Osteocyte (in vitro differentiated cells): ENCODE results near the gene GRPEL2. TPM values are rescaled to one million over a fixed set of nuclear protein-coding genes. Genes with fewer than 3 reads are reported as not detected.

Experiments used
- DNase-seq: peaks from one replicate; pipeline ENCODE4 v3.0.0; 2021; ENCODE audit warnings: mixed read lengths; ENCODE audit not compliant: unreplicated experiment; ENCODE audit errors: extremely low spot score
- H3K27ac Mint-ChIP-seq: one replicate; pipeline ENCODE4 v1.8.0; 2021; ENCODE audit warnings: mild to moderate bottlenecking, mixed read lengths; ENCODE audit not compliant: unreplicated experiment
- H3K27me3 Mint-ChIP-seq: one replicate; pipeline ENCODE4 v1.8.0; 2021; ENCODE audit warnings: mixed read lengths; ENCODE audit not compliant: unreplicated experiment
- H3K36me3 Mint-ChIP-seq: one replicate; pipeline ENCODE4 v1.8.0; 2021; ENCODE audit warnings: mixed read lengths; ENCODE audit not compliant: unreplicated experiment
- H3K4me1 Mint-ChIP-seq: one replicate; pipeline ENCODE4 v1.8.0; 2021; ENCODE audit warnings: mixed read lengths; ENCODE audit not compliant: unreplicated experiment
- H3K4me3 Mint-ChIP-seq: one replicate; pipeline ENCODE4 v1.8.0; 2021; ENCODE audit warnings: mild to moderate bottlenecking, moderate library complexity, mixed read lengths; ENCODE audit not compliant: unreplicated experiment
- H3K9me3 Mint-ChIP-seq: one replicate; pipeline ENCODE4 v1.8.0; 2021; ENCODE audit warnings: mixed read lengths; ENCODE audit not compliant: unreplicated experiment
- total RNA-seq: library from RNA; stranded (reverse); gene quantifications from 2 replicates; pipeline ENCODE4 v1.2.1, GENCODE V29; 2021
- TF ChIP-seq, protein P1 (sequence below): fragments of 200-600 bp; sonication (generic); IDR thresholded peaks from 2 replicates; pipeline ENCODE4 v1.5.0; 2021; ENCODE audit warnings: antibody characterized with exemption, mild to moderate bottlenecking, moderate library complexity

Gene GRPEL2
- total RNA-seq, 1 donor from 2014 or later: 25.2 TPM

DNA sequence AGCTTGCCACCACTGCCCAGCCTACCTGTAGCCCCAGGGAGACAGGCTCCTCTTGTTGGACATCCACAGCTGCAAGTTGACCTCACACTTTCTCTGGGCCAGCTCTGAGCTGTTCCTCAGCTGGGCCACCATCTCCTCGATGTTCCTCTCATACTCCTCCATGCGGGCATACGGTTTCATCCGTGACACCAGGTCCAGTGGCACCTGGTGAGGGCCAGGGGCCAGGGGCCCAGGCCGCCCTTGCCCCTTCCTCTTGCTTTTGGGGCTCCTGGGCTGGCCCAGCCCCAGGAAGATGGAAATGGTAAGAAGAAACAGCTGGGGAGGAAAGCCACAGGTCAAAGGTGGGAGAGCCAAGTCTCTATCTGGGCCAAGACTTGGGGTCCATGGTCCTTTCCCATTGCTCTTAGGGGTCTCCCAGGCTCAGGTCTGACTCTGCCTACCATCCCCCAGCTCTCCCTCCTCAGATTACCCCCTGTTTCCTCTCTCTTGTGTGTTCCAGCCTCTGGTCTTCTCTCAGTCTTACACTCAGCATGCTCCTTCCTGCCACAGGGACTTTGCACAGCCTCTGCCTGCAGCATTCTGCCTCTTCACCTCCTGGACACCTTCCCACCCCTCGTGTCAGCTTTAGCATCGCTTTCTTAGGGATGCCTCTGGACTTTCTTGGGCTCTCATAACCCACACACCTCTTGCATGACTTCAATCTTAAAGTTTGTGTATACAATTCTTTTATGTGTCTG is 31.6 kb downstream of the GRPEL2 start:
- H3K27me3 Mint-ChIP-seq: no peaks in the 10 kb centered on the region
- H3K9me3 Mint-ChIP-seq: no peaks in the 10 kb centered on the region
- H3K4me3 Mint-ChIP-seq: no peak overlapping the region
- peaks cover 18% of the 10 kb centered on the region for H3K4me1 Mint-ChIP-seq
- H3K36me3 Mint-ChIP-seq: no peaks in the 10 kb centered on the region
- TF ChIP-seq, protein P1, sequence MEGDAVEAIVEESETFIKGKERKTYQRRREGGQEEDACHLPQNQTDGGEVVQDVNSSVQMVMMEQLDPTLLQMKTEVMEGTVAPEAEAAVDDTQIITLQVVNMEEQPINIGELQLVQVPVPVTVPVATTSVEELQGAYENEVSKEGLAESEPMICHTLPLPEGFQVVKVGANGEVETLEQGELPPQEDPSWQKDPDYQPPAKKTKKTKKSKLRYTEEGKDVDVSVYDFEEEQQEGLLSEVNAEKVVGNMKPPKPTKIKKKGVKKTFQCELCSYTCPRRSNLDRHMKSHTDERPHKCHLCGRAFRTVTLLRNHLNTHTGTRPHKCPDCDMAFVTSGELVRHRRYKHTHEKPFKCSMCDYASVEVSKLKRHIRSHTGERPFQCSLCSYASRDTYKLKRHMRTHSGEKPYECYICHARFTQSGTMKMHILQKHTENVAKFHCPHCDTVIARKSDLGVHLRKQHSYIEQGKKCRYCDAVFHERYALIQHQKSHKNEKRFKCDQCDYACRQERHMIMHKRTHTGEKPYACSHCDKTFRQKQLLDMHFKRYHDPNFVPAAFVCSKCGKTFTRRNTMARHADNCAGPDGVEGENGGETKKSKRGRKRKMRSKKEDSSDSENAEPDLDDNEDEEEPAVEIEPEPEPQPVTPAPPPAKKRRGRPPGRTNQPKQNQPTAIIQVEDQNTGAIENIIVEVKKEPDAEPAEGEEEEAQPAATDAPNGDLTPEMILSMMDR: no peak
- DNase-seq: no peak
- H3K27ac Mint-ChIP-seq: no peak overlapping the region

DNA sequence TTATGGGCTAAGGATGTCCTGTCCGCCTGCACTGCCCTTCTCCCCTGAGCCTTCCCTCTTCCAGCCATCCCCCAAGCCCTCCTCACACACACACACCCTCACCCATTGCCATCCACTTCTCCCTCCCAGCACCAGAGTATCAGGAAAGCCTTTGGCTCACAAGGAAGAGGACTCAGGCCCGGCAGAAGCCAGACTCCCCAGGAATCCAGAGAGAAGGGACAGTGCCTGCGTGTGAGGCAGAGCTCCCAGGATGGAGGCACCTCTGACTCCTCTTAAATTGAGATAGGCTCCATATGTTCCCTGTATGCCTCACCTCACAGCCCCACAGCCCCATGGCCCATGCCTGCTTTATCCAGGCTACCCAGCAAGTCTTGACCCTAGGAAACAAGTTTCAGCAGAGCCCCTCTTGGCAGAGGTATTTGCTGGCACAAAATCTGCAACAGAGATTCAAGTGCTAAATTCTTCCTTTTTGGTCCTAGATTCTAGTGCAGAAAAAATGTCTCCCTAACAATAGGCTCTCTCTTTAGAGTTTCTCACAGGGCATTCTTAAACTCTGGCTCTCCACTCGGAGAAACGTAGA is 33.0 kb downstream of the GRPEL2 start:
- Mint-ChIP-seq H3K27ac (peak overlapping the region; percentile 18), H3K9me3 (no peaks in the 10 kb centered on the region)

DNA sequence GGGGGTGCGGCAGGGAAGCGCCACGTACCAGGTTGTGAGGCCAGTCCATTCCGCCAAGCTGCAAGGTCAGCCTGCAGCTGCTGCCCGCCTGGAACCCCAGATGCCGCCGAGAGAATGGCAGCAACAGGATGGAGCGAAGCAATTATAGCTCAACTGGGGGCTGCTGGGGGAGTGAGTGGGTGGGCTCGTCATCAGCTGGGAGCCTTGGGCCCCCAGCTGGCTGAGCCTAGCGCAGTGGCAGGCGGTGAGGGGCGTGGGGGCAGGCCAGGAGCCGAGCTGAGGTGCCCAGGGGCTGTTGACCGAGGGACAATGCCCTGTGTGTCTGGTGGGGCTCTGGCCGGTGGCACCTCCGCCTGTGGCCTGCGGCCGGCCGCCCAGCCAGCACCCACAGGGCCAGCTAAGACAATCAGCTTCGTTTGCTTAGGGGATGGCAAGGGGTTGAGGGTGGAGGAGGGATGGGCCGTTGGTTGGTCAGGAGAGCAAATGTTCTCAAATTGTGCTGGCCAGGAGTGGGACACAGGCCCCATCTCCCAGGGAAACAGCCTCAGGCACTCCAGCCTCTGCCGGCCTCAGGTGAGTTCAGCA is 34.0 kb downstream of the GRPEL2 start, which contains the start of gene IL17B:
Gene IL17B (minus strand): TSS at position 116 of the 585 bp plus-strand sequence. CDS start 67 bp downstream, at position 49.
- peaks cover 40% of the 10 kb centered on the region for H3K4me1 Mint-ChIP-seq

More for the DNA sequence above, 33.0 kb downstream of the GRPEL2 start:
- Mint-ChIP-seq H3K27me3 (no peaks in the 10 kb centered on the region), H3K4me1 (peaks cover 32% of the 10 kb centered on the region), H3K4me3 (no peak overlapping the region), H3K36me3 (no peaks in the 10 kb centered on the region)
- no peak for DNase-seq
- TF ChIP-seq, protein P1: no peak

DNA sequence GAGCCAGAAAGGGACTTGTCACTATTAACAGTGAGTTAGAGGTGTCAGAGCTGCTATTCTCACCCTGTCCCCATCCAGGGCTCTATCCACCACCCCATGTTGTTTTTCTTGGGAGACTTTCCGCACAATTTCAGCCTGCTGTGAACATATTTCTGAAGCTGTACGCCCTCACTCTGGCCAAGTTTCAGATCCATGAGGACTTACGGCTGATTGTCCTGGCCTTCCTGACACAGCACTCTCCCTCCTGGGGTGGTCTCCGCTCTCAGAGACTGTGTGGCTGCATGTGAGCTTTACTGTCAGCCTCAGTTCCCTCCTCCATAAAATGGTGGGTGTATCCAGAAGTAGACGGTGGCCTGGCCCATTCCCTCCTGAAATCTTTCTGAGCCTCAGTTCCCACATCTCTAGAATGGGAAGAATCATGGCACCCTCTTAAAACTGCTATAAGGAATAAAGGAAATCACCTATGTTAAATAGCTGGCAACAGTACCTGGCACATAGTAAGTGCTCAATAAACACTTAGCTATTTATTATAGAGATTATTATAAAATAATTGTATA is 34.6 kb downstream of the GRPEL2 start:
- DNase-seq: no peak
- no peaks in the 10 kb centered on the region for H3K9me3 Mint-ChIP-seq
- H3K4me3 Mint-ChIP-seq: no peak overlapping the region
- H3K36me3 Mint-ChIP-seq: no peaks in the 10 kb centered on the region
- TF ChIP-seq, protein P1: no peak
- H3K27me3 Mint-ChIP-seq: no peaks in the 10 kb centered on the region
- no peak overlapping the region for H3K27ac Mint-ChIP-seq
- peaks cover 44% of the 10 kb centered on the region for H3K4me1 Mint-ChIP-seq

More for the DNA sequence above, 34.0 kb downstream of the GRPEL2 start, which contains the start of gene IL17B:
- TF ChIP-seq, protein P1: no peak
- H3K4me3 Mint-ChIP-seq: no peak within 1 kb of the TSS
- peak within 1 kb of the TSS; percentile 18 for H3K27ac Mint-ChIP-seq
- H3K27me3 Mint-ChIP-seq: no peaks in the 10 kb centered on the region
- H3K36me3 Mint-ChIP-seq: no peaks in the 10 kb centered on the region
- H3K9me3 Mint-ChIP-seq: no peaks in the 10 kb centered on the region
- no peak for DNase-seq
